Body of pancreas (tissue), 4 donors: ENCODE results near the gene IYD.

Experiments used
- CTCF ChIP-seq, 7 experiments: fragments of 450-650 bp in 4 of 7; fragments of 200-600 bp in 3 of 7; sonication (generic) in 3 of 7; IDR thresholded peaks; one replicate each; pipeline ENCODE4 v1.5.1; 2016 to 2019; ENCODE audit warnings: antibody characterized with exemption in 7 of 7
- POLR2A ChIP-seq, 3 donors: fragments of 450-650 bp; IDR thresholded peaks; one replicate each; pipeline ENCODE4 v1.6.1; 2016; ENCODE audit warnings: antibody characterized with exemption in 3 of 3, mild to moderate bottlenecking in 2 of 3

GRCh38 chr6:150370112-150370511, 1.3 kb downstream of the IYD start:
- TF ChIP-seq CTCF (IDR thresholded peaks at IDR 0.05) (no peak), POLR2A (IDR thresholded peaks at IDR 0.05) (no peak)
